ENCODE measurements around the gene SEMA6A. TPM values are rescaled to one million over a fixed set of nuclear protein-coding genes. Genes with fewer than 3 reads are reported as not detected.

Gene SEMA6A
- total and polyA plus RNA-seq, 2 experiments from 2014 or later: 233 to 400 TPM

- TF ChIP-seq CTCF (conservative IDR thresholded peaks at IDR 0.05; ENCODE audit: low read depth in 2 of 2) (no peak), ZNF462 (CRISPR knock-in tag; IDR thresholded peaks at IDR 0.05) (no peak), EZH2 (IDR thresholded peaks at IDR 0.05; ENCODE audit: low read depth, unreplicated experiment) (no peak), CREB1 (CRISPR knock-in tag; IDR thresholded peaks at IDR 0.05; ENCODE audit: low read depth) (no peak)
Observed at GRCh38 chr5:116418016-116418415, 156.6 kb downstream of the SEMA6A start (continued).

- H3K36me3 Mint-ChIP-seq (ENCODE audit: low read depth): no peaks in the 10 kb centered on the region
- H4K20me1 ChIP-seq (replicated peaks; ENCODE audit: insufficient read depth): no peaks in the 10 kb centered on the region
- H2AFZ ChIP-seq: no peak overlapping the region
- H3K27me3 Mint-ChIP-seq (ENCODE audit: insufficient read depth, low read depth, poor library complexity): peaks cover 2% of the 10 kb centered on the region
- no peak for ATAC-seq
- H3K4me3 Mint-ChIP-seq: no peak overlapping the region
- no peaks in the 10 kb centered on the region for H3K79me2 ChIP-seq (replicated peaks; ENCODE audit: insufficient read depth)
- no peak overlapping the region for H3K27ac Mint-ChIP-seq
- no peaks in the 10 kb centered on the region for H3F3A ChIP-seq (replicated peaks; ENCODE audit: low read depth)
- no peak overlapping the region for H3K4me3 ChIP-seq
- H3K9me3 Mint-ChIP-seq: no peaks in the 10 kb centered on the region
- no peak overlapping the region for H3K27ac ChIP-seq (ENCODE audit: low read depth)
- DNase-seq (ENCODE audit: low spot score): no peak
- peaks cover 4% of the 10 kb centered on the region for H3K4me1 Mint-ChIP-seq
- no peak overlapping the region for H3K4me2 ChIP-seq
- H3K36me3 ChIP-seq (ENCODE audit: insufficient read depth): no peaks in the 10 kb centered on the region
- 0 out of 2 replicates have a peak, but pooled peaks cover 11% of the 10 kb centered on the region for H3K9me2 ChIP-seq (ENCODE audit: insufficient read depth)
- H3K4me1 ChIP-seq (ENCODE audit: insufficient read depth): peaks cover 3% of the 10 kb centered on the region; the same call in 1 of the 2 replicates
- H3K27me3 ChIP-seq (ENCODE audit: insufficient read depth): no peaks in the 10 kb centered on the region
- TF ChIP-seq ZNF114 (CRISPR knock-in tag; IDR thresholded peaks at IDR 0.05) (no peak), NANOG (IDR thresholded peaks at IDR 0.05; ENCODE audit: borderline replicate concordance) (no peak), JUNB (IDR thresholded peaks at IDR 0.05; ENCODE audit: unreplicated experiment) (no peak), CTCF (conservative IDR thresholded peaks at IDR 0.05; ENCODE audit: low read depth in 2 of 2) (no peak), ETS1 (IDR thresholded peaks at IDR 0.05) (no peak)
Observed at GRCh38 chr5:116415989-116416388, 158.6 kb downstream of the SEMA6A start.

Data from GM23338 (cell line).